OCI-LY7 (cell line): ENCODE results near the gene ATG9B. TPM values are rescaled to one million over a fixed set of nuclear protein-coding genes. Genes with fewer than 3 reads are reported as not detected.
A peak's percentile ranks its signal among the peaks of the same experiment; 100 is the strongest.

Experiments used
- BruUV-seq: library from RNA; stranded (reverse); fragments of 400-500 nt; replicated peaks from 2 replicates; lab custom pipeline; 2021; lab: Mats Ljungman, UMichigan
- CTCF ChIA-PET: fragments of 300-600 bp; sonication (Branson Sonifier 250); formaldehyde crosslinking; loops from one replicate; lab custom pipeline; 2022; ENCODE audit warnings: antibody characterized with exemption; ENCODE audit not compliant: unreplicated experiment; lab: Charles Lee
- POLR2A ChIA-PET: fragments of 300-600 bp; sonication (Branson Sonifier 250); formaldehyde crosslinking; loops from one replicate; lab custom pipeline; 2022; ENCODE audit warnings: antibody characterized with exemption; lab: Charles Lee
- DNase-seq: peaks from one replicate; pipeline ENCODE4 v3.0.0-alpha.2; 2015; ENCODE audit warnings: low spot score
- H2AFZ ChIP-seq: fragments of 200-600 bp; sonication (generic), shearing (Covaris generic); 2 replicates; pipeline ENCODE4 v1.6.1; 2014; ENCODE audit warnings: mild to moderate bottlenecking, antibody characterized with exemption, low read length, moderate library complexity
- H3K27ac ChIP-seq: fragments of 200-600 bp; sonication (generic); 2 replicates; pipeline ENCODE4 v1.5.1; 2014; ENCODE audit warnings: mixed run types, low read depth, mild to moderate bottlenecking, moderate library complexity, low read length, inconsistent platforms; ENCODE audit not compliant: poor library complexity, severe bottlenecking
- H3K36me3 ChIP-seq: fragments of 200-600 bp; sonication (generic); 2 replicates; pipeline ENCODE4 v1.6.1; 2014; ENCODE audit warnings: mild to moderate bottlenecking, antibody characterized with exemption, low read length, moderate library complexity, mixed read lengths; ENCODE audit not compliant: insufficient read depth
- H3K4me1 ChIP-seq: fragments of 200-600 bp; sonication (generic); 2 replicates; pipeline ENCODE4 v1.5.1; 2014; ENCODE audit warnings: mild to moderate bottlenecking, low read length; ENCODE audit not compliant: insufficient read depth, poor library complexity, severe bottlenecking
- H3K4me2 ChIP-seq: fragments of 200-600 bp; sonication (generic); 2 replicates; pipeline ENCODE4 v1.6.1; 2014; ENCODE audit warnings: mild to moderate bottlenecking, low read length
- H3K4me3 ChIP-seq: fragments of 200-600 bp; sonication (generic); 2 replicates; pipeline ENCODE4 v1.5.1; 2014; ENCODE audit warnings: mild to moderate bottlenecking, low read depth, low read length; ENCODE audit not compliant: poor library complexity, severe bottlenecking
- H3K79me2 ChIP-seq: fragments of 200-600 bp; sonication (generic); 2 replicates; pipeline ENCODE4 v1.6.1; 2016; ENCODE audit warnings: low read depth, mild to moderate bottlenecking, low read length, moderate library complexity, mixed read lengths; ENCODE audit not compliant: insufficient read depth
- H3K9me2 ChIP-seq: fragments of 200-600 bp; sonication (generic); 2 replicates; pipeline ENCODE4 v1.6.1; 2016; ENCODE audit warnings: mild to moderate bottlenecking, low read length, mixed read lengths; ENCODE audit not compliant: insufficient read depth
- H3K9me3 ChIP-seq: fragments of 200-600 bp; sonication (generic); 2 replicates; pipeline ENCODE4 v1.6.1; 2014; ENCODE audit warnings: mild to moderate bottlenecking, mixed run types, low read length, mixed read lengths
- H4K20me1 ChIP-seq: fragments of 200-600 bp; sonication (generic); 2 replicates; pipeline ENCODE4 v1.6.1; 2014; ENCODE audit warnings: mild to moderate bottlenecking, antibody characterized with exemption, low read length, moderate library complexity, mixed read lengths; ENCODE audit not compliant: insufficient read depth
- CTCF ChIP-seq: fragments of 200-600 bp; sonication (generic); conservative IDR thresholded peaks from 2 replicates; pipeline ENCODE4 v1.5.1; 2014; ENCODE audit warnings: mild to moderate bottlenecking, antibody characterized with exemption, low read length, moderate library complexity, mixed read lengths
- EZH2phosphoT487 ChIP-seq: fragments of 200-600 bp; sonication (generic); IDR thresholded peaks from 2 replicates; pipeline ENCODE4 v1.6.1; 2018; ENCODE audit warnings: low read depth, borderline replicate concordance, mild to moderate bottlenecking, mixed run types, antibody characterized with exemption, low read length, moderate library complexity, mixed read lengths
- intact Hi-C: fragments of 100-400 bp; cut with micrococcal nuclease; formaldehyde crosslinking; loops from one replicate; pipeline ENCODE4 v1.10.0; 2022; ENCODE audit not compliant: unreplicated experiment
- total RNA-seq, 2 experiments: library from RNA; depleted of rRNA in 1 of 2; stranded (reverse); fragments of >200 nt in 1 of 2; shearing (Covaris generic) in 1 of 2; gene quantifications; 2 replicates each; pipeline ENCODE4 v1.2.3, GENCODE V29; 2014 to 2022

ATG9B gene
- total RNA-seq, 2 experiments from 2014 or later = 0.97 to 1.1 TPM

DNA sequence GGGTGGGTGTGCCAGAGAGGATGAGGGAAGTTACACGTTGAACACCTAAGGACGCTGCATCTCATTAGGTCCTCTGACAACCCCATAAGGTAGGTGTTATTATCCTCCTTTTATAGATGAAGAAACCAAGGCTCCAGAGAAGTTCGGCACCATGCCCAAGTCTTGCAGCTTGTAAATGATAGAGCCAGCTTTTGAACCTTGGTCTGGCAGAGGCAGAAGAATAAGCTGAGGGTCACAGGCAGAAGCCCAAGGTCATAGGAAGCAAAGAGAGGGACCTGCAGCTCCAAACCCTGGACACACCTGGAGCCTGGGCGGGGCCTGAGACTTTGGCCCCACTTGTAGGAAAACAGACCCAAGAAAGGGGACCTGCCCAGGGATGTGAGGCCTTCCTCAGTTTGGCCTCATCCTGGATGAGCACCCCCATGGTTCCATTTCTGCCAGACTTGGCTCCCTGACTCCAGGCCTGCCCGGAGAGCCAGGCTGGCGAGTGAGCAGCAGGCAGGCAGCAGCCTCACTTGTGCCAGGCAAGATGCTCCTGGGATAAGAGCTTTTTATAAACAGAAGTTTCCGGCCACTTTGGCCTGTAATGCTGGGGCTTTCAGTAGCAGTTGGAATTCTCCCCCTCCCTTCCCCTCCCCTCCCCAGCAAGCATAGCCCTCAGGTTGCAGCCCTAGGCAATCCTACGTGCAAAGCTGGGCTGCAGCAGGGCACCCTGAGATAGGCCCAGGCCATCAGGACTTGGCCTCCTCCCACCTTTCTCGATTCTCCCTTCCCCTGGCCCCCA, 48.6 kb downstream of the ATG9B start:
- H3K79me2 ChIP-seq = no peaks in the 10 kb centered on the region
- no peaks in the 10 kb centered on the region for H3K36me3 ChIP-seq
- no peak for TF ChIP-seq CTCF
- no peak for TF ChIP-seq EZH2phosphoT487
- H3K9me3 ChIP-seq = no peaks in the 10 kb centered on the region
- peak overlapping the region; percentile 48; the same call in 1 of the 2 replicates for H2AFZ ChIP-seq
- no peaks in the 10 kb centered on the region for H4K20me1 ChIP-seq
- peak overlapping the region; percentile 97 for H3K4me2 ChIP-seq
- peaks cover 64% of the 10 kb centered on the region for H3K4me1 ChIP-seq
- CTCF ChIA-PET = interaction anchor here (0.5 to 0.6 kb wide), 3 partner anchors 26 to 77 kb away, joined by 3 to 4 read pairs (median 3); no protein-coding TSS in a partner anchor
- TSS peak; percentile 66 for BruUV-seq
- peak; percentile 36 for DNase-seq
- no peaks in the 10 kb centered on the region for H3K9me2 ChIP-seq
- POLR2A ChIA-PET = interaction anchor here (1.0 to 1.2 kb wide), 3 partner anchors 13 to 569 kb away, joined by 3 read pairs; no protein-coding TSS in a partner anchor
- intact Hi-C loops = loop anchor here (10.0 kb wide), 2 partner anchors 109 to 601 kb away; partner anchors contain the start of genes AGAP3, FASTK, TMUB1 and ZNF775
- peak overlapping the region; percentile 72 for H3K4me3 ChIP-seq
- H3K27ac ChIP-seq = peak overlapping the region; percentile 84

DNA sequence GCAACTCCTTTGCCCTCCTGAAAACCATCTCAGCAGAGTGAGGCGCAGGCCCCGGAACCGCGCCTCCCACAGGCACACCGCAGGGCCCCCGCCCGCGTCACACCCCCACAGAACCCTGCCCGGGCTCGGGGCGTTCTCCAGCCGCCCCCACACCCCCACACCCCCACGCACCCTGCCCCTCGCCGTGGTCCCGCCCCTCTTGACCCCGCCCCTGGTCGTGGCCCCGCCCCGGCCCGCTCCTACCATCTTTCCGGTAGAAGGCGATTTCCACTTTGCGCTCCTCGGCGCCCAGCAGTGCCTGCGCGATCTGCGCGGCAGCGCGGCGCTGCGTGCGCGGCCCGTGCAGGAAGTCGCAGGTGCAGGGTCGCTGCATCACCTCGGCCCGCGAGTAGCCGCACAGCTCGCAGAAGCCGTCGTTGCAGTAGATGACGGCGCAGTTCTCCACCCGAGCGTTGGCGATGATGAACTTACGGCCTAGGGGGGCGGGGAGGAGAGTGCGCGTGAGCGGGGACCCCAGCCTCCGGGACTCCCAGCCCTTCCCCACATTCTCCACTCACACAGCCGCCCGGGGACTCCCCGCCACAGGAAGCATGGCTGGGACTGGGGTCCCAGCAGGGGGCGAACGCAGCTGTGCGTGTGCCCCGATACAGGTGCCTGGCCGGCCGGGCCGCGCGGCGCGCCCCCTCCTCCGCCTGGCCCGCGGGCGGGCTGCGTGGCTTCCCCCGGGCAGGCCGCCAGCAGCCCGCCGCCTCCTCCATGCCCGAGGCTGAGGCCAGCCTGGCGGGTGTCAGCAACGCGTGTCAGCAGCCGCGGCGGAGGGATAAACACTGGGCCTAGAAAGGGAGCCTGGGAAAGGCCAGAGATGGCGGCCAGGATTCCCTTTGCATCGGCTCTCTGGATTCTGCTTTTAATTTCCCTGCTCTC, 49.6 kb downstream of the ATG9B start:
- H3K79me2 ChIP-seq = no peaks in the 10 kb centered on the region
- POLR2A ChIA-PET = interaction anchor here (1.0 to 1.3 kb wide), 4 partner anchors 12 to 77 kb away, joined by 3 read pairs; no protein-coding TSS in a partner anchor
- peak overlapping the region; percentile 72 for H3K4me3 ChIP-seq
- no TSS peak for BruUV-seq
- H3K9me2 ChIP-seq = no peaks in the 10 kb centered on the region
- TF ChIP-seq EZH2phosphoT487 (no peak), CTCF (peak; percentile 67)
- H3K36me3 ChIP-seq = no peaks in the 10 kb centered on the region
- peaks cover 64% of the 10 kb centered on the region for H3K4me1 ChIP-seq
- no peaks in the 10 kb centered on the region for H3K9me3 ChIP-seq
- H2AFZ ChIP-seq = peak overlapping the region; percentile 65; the same call in 1 of the 2 replicates
- CTCF ChIA-PET = interaction anchor here (0.6 kb wide), 4 partner anchors 10 to 73 kb away, joined by 3 to 4 read pairs (median 3); no protein-coding TSS in a partner anchor
- peak overlapping the region; percentile 84 for H3K27ac ChIP-seq
- no peaks in the 10 kb centered on the region for H4K20me1 ChIP-seq
- intact Hi-C loops = loop anchor here (1.0 to 10.0 kb wide), 4 partner anchors 54 to 600 kb away; partner anchors contain the start of genes ABCB8, AGAP3, FASTK and TMUB1
- peak; percentile 92 for DNase-seq
- peak overlapping the region; percentile 97 for H3K4me2 ChIP-seq
